Endothelial cell of umbilical vein (primary cell): ENCODE data around the gene PPAN. TPM values are rescaled to one million over a fixed set of nuclear protein-coding genes. Genes with fewer than 3 reads are reported as not detected.

ENCODE experiments used
- BruUV-seq: library from RNA; stranded (reverse); fragments of 400-500 nt; replicated peaks from 2 replicates; lab custom pipeline; 2021; lab: Mats Ljungman, UMichigan
- CTCF ChIA-PET: fragments of 300-600, 350-600 bp; sonication (Branson Sonifier 250); formaldehyde crosslinking; loops from one replicate; lab custom pipeline; 2021; ENCODE audit warnings: antibody characterized with exemption, inconsistent platforms; lab: Charles Lee
- POLR2A ChIA-PET: fragments of 300-600, 350-600 bp; sonication (Branson Sonifier 250); formaldehyde crosslinking; loops from one replicate; lab custom pipeline; 2021; ENCODE audit warnings: antibody characterized with exemption, inconsistent platforms; lab: Charles Lee
- DNase-seq: peaks from one replicate; pipeline ENCODE4 v3.0.0-alpha.2; 2011; ENCODE audit warnings: low read depth, low spot score
- FAIRE-seq: peaks from 2 replicates; lab custom pipeline; 2011; peaks lifted over from hg19 to GRCh38; lab: Jason Lieb, UNC
- H2AFZ ChIP-seq: 2 replicates; pipeline ENCODE4 v1.6.0; 2012; ENCODE audit warnings: low read depth, low read length, control low read depth, inconsistent platforms
- H3K27ac ChIP-seq: 2 replicates; pipeline ENCODE4 v1.5.1; 2011; ENCODE audit warnings: low read depth, mild to moderate bottlenecking, control low read depth, low read length, moderate library complexity; ENCODE audit not compliant: insufficient read depth
- H3K27me3 ChIP-seq, 2 experiments: 2 replicates each; pipeline versions ENCODE4 v1.6.0 to v1.6.1; 2011; ENCODE audit warnings: low read length in 2 of 2, mixed read lengths in 1 of 2; ENCODE audit not compliant: control insufficient read depth in 2 of 2, insufficient read depth in 2 of 2
- H3K36me3 ChIP-seq, 2 experiments: 2 replicates in 1 of 2; 3 replicates in 1 of 2; pipeline ENCODE4 v1.5.1; 2011; ENCODE audit warnings: low read length in 2 of 2, mild to moderate bottlenecking in 1 of 2, moderate library complexity in 1 of 2; ENCODE audit not compliant: control insufficient read depth in 2 of 2, insufficient read depth in 2 of 2; ENCODE audit errors: extremely low read depth in 1 of 2
- H3K4me1 ChIP-seq: 3 replicates; pipeline ENCODE4 v1.5.1; 2011; ENCODE audit warnings: mild to moderate bottlenecking, low read length; ENCODE audit not compliant: control insufficient read depth, insufficient read depth; ENCODE audit errors: extremely low read depth
- H3K4me2 ChIP-seq: 2 replicates; pipeline ENCODE4 v1.6.1; 2011; ENCODE audit warnings: low read length, control low read depth, mixed read lengths; ENCODE audit not compliant: insufficient read depth
- H3K4me3 ChIP-seq, 3 experiments: fragments of 200-600 bp in 1 of 3; sonication (generic), shearing (Covaris generic) in 1 of 3; replicated peaks in 1 of 3; 2 replicates each; pipeline ENCODE4 v1.5.1; 2011 to 2016; ENCODE audit warnings: control low read depth in 3 of 3, low read length in 3 of 3, mild to moderate bottlenecking in 2 of 3, inconsistent platforms in 1 of 3, low read depth in 1 of 3, moderate library complexity in 1 of 3; ENCODE audit not compliant: insufficient read depth in 1 of 3
- H3K79me2 ChIP-seq: 2 replicates; pipeline ENCODE4 v1.6.0; 2012; ENCODE audit warnings: low read length, inconsistent platforms; ENCODE audit not compliant: control insufficient read depth, insufficient read depth
- H3K9ac ChIP-seq: replicated peaks from 2 replicates; pipeline ENCODE3; 2011; ENCODE audit warnings: low read length, control low read depth; ENCODE audit not compliant: insufficient read depth; ENCODE audit errors: extremely low read depth
- H3K9me1 ChIP-seq: replicated peaks from 3 replicates; pipeline ENCODE4 v1.6.0; 2011; ENCODE audit warnings: mild to moderate bottlenecking, low read length; ENCODE audit not compliant: control insufficient read depth, insufficient read depth; ENCODE audit errors: extremely low read depth
- H3K9me3 ChIP-seq: replicated peaks from 2 replicates; pipeline ENCODE4 v1.5.1; 2012; ENCODE audit warnings: low read length, inconsistent platforms; ENCODE audit not compliant: control insufficient read depth, insufficient read depth
- H4K20me1 ChIP-seq: replicated peaks from 2 replicates; pipeline ENCODE3; 2011; ENCODE audit warnings: mild to moderate bottlenecking, low read length; ENCODE audit not compliant: control insufficient read depth, insufficient read depth; ENCODE audit errors: extremely low read depth
- EZH2 ChIP-seq: IDR thresholded peaks from 2 replicates; pipeline ENCODE4 v1.6.1; 2012; ENCODE audit warnings: borderline replicate concordance, low read depth, mild to moderate bottlenecking, moderate library complexity, low read length, inconsistent platforms; ENCODE audit not compliant: severe bottlenecking
- FOS ChIP-seq: IDR thresholded peaks from 2 replicates; pipeline ENCODE4 v1.6.1; 2011; ENCODE audit warnings: mild to moderate bottlenecking, low read length, moderate library complexity, borderline replicate concordance; ENCODE audit not compliant: insufficient read depth
- GATA2 ChIP-seq: IDR thresholded peaks from 2 replicates; pipeline ENCODE4 v1.7.0; 2011; ENCODE audit warnings: low read depth, mild to moderate bottlenecking, moderate library complexity, mixed read lengths, low read length; ENCODE audit not compliant: insufficient read length, insufficient read depth
- JUN ChIP-seq: IDR thresholded peaks from 2 replicates; pipeline ENCODE4 v1.6.1; 2011; ENCODE audit warnings: borderline replicate concordance, low read depth; ENCODE audit not compliant: insufficient read length, insufficient read depth
- MYC ChIP-seq: IDR thresholded peaks from one replicate; pipeline ENCODE4 v1.6.1; 2011; ENCODE audit warnings: mild to moderate bottlenecking, low read depth, low read length
- POLR2A ChIP-seq: IDR thresholded peaks from 2 replicates; pipeline ENCODE4 v1.6.1; 2012; ENCODE audit warnings: low read depth, mild to moderate bottlenecking, control low read depth, low read length
- POLR2AphosphoS5 ChIP-seq: IDR thresholded peaks from 2 replicates; pipeline ENCODE4 v1.6.1; 2012; ENCODE audit warnings: low read depth, mild to moderate bottlenecking, control low read depth, low read length, moderate library complexity; ENCODE audit not compliant: insufficient read depth
- dilution Hi-C: fragments of 300-500 bp; cut with MboI; formaldehyde crosslinking; loops from one replicate; pipeline ENCODE4 v1.15.0; 2019; ENCODE audit warnings: low sequenced_read_pairs; ENCODE audit not compliant: extremely low pct_ligation_motif_present
- intact Hi-C: fragments of 100-400 bp; cut with micrococcal nuclease; formaldehyde crosslinking; loops from one replicate; pipeline ENCODE4 v1.10.0; 2022
- polyA plus RNA-seq, 4 experiments: library from polyadenylated mRNA; depleted of rRNA in 3 of 4; stranded (reverse) in 3 of 4; unstranded in 1 of 4; fragments of >200 nt; gene quantifications; 2 replicates each; pipeline versions ENCODE4 v1.2.1 to v1.2.3, GENCODE V29; 2011 to 2012; ENCODE audit warnings: missing spikeins in 1 of 4
- total RNA-seq: library from RNA; stranded (reverse); gene quantifications from 2 replicates; pipeline ENCODE4 v1.2.3, GENCODE V29; 2021
- TF ChIP-seq, protein P1 (sequence below), 2 donors: IDR thresholded peaks; 1 replicate in 1 of 2; 2 replicates in 1 of 2; pipeline ENCODE4 v1.5.1; 2011; ENCODE audit warnings: low read length in 2 of 2, mild to moderate bottlenecking in 2 of 2, moderate library complexity in 2 of 2, control low read depth in 1 of 2, inconsistent platforms in 1 of 2, low read depth in 1 of 2; ENCODE audit not compliant: insufficient read depth in 1 of 2; ENCODE audit errors: extremely low read depth in 1 of 2
- TF ChIP-seq, protein P2 (sequence below): IDR thresholded peaks from 2 replicates; pipeline ENCODE4 v1.6.1; 2011; ENCODE audit not compliant: insufficient read depth, insufficient read length

The PPAN gene
- total and polyA plus RNA-seq, 2 donors (not counting 3 experiments of a cell fraction or from before 2014, with no cell fraction given): 27.6 to 51.6 TPM

DNA sequence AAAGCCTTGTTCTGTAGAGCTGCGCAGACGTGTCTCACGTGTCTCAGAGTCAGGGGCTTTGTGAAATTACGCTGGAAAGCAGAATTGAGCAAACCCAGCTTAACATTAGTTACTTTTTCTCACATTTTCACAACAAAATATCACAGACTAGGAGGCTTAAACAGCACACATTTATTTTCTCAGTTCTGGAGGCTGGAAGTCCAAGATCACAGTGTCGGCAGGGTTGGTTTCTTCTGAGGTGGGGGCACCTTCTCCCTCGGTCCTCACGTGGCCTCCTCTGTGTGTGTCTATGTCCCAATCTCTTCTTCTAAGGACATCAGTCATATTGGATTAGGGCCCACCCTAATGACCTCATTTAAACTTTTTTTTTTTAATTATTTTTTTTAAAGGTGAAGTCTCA, 18.3 kb downstream of the PPAN start:
- no peaks in the 10 kb centered on the region for H3K27me3 ChIP-seq
- no peaks in the 10 kb centered on the region for H3K9me3 ChIP-seq
- ChIA-PET CTCF (no interaction called here), POLR2A (no interaction called here)
- no TSS peak for BruUV-seq
- H4K20me1 ChIP-seq: no peaks in the 10 kb centered on the region
- H3K9ac ChIP-seq: no peak overlapping the region
- H3K27ac ChIP-seq: no peak overlapping the region
- no peaks in the 10 kb centered on the region for H3K36me3 ChIP-seq
- dilution Hi-C loops (no loop called here), intact Hi-C loops (loop anchor here (5.0 kb wide), 1 partner anchor 258 kb away; the partner anchor contains the start of gene TYK2)
- no peak for TF ChIP-seq EZH2
- TF ChIP-seq JUN: no peak
- H3K4me1 ChIP-seq: peaks cover 6% of the 10 kb centered on the region
- H3K79me2 ChIP-seq: peaks cover 2% of the 10 kb centered on the region
- DNase-seq (no peak), FAIRE-seq (no peak)
- H3K4me2 ChIP-seq: no peak overlapping the region
- H3K4me3 ChIP-seq: no peak overlapping the region
- H3K9me1 ChIP-seq: no peaks in the 10 kb centered on the region
- no peak overlapping the region for H2AFZ ChIP-seq

DNA sequence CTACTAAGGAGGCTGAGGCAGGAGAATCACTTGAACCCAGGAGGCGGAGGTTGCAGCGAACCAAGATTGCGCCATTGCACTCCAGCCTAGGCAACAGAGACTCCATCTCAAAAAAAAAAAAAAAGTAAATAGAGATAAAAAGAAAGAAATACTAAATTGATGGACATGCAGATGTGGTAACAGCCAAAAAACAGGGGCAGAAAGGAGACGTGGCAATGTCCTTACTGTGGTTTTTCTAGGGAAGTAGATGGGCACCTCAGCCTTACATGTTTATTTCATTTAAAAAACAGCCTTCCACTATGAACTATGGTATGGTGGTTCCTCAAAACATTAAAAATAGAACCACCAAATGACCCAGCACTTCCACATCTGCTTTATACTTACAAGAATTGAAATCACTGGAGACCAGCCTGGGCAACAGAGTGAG, 20.1 kb downstream of the PPAN start:
- no peak overlapping the region for H3K4me2 ChIP-seq
- TF ChIP-seq POLR2A (no peak), GATA2 (no peak), JUN (no peak), EZH2 (no peak), POLR2AphosphoS5 (no peak), FOS (no peak), MYC (no peak)
- TF ChIP-seq, protein P1, sequence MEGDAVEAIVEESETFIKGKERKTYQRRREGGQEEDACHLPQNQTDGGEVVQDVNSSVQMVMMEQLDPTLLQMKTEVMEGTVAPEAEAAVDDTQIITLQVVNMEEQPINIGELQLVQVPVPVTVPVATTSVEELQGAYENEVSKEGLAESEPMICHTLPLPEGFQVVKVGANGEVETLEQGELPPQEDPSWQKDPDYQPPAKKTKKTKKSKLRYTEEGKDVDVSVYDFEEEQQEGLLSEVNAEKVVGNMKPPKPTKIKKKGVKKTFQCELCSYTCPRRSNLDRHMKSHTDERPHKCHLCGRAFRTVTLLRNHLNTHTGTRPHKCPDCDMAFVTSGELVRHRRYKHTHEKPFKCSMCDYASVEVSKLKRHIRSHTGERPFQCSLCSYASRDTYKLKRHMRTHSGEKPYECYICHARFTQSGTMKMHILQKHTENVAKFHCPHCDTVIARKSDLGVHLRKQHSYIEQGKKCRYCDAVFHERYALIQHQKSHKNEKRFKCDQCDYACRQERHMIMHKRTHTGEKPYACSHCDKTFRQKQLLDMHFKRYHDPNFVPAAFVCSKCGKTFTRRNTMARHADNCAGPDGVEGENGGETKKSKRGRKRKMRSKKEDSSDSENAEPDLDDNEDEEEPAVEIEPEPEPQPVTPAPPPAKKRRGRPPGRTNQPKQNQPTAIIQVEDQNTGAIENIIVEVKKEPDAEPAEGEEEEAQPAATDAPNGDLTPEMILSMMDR (IDR thresholded peaks at IDR 0.05; ENCODE audit: extremely low read depth in 1 of 2, insufficient read depth in 1 of 2, low read depth in 1 of 2, low read length in 2 of 2): no peak
- TF ChIP-seq, protein P2, sequence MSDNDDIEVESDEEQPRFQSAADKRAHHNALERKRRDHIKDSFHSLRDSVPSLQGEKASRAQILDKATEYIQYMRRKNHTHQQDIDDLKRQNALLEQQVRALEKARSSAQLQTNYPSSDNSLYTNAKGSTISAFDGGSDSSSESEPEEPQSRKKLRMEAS: no peak
- no TSS peak for BruUV-seq
- no peaks in the 10 kb centered on the region for H3K9me1 ChIP-seq
- H3K27ac ChIP-seq: no peak overlapping the region
- FAIRE-seq (no peak), DNase-seq (no peak)
- H3K79me2 ChIP-seq: no peaks in the 10 kb centered on the region
- H3K4me1 ChIP-seq: no peaks in the 10 kb centered on the region
- ChIA-PET POLR2A (no interaction called here), CTCF (interaction anchor here (0.6 kb wide), 1 partner anchor 262 kb away, joined by 3 read pairs; no protein-coding TSS in a partner anchor)
- no peak overlapping the region for H3K4me3 ChIP-seq
- H3K27me3 ChIP-seq: no peaks in the 10 kb centered on the region
- intact Hi-C loops: no loop called here
- H3K9me3 ChIP-seq: no peaks in the 10 kb centered on the region
- H3K9ac ChIP-seq: no peak overlapping the region
- no peak overlapping the region for H2AFZ ChIP-seq
- dilution Hi-C loops: no loop called here
- H3K36me3 ChIP-seq: no peaks in the 10 kb centered on the region
- H4K20me1 ChIP-seq: no peaks in the 10 kb centered on the region
